PC-9 (cell line): ENCODE data around the gene RNF182.

Source experiments
- CTCF ChIP-seq: fragments of 200-600 bp; sonication (generic); conservative IDR thresholded peaks from 2 replicates; pipeline ENCODE4 v1.6.1; 2017; ENCODE audit warnings: mixed run types, antibody characterized with exemption, mild to moderate bottlenecking, moderate library complexity
- EZH2 ChIP-seq: fragments of 200-600 bp; sonication (generic); IDR thresholded peaks from 2 replicates; pipeline ENCODE4 v1.8.0; 2017; ENCODE audit warnings: antibody characterized with exemption, low read depth

- no peak for TF ChIP-seq CTCF
- no peak for TF ChIP-seq EZH2
Measured at GRCh38 chr6:13914351-13914750, 10.4 kb upstream of the RNF182 start.
